Aorta (tissue), 5 donors: ENCODE measurements around the gene ERVW-1. TPM values are rescaled to one million over a fixed set of nuclear protein-coding genes. Genes with fewer than 3 reads are reported as not detected.

Source experiments
- ATAC-seq: fragments of 200-7000 bp; cut with Tn5 transposase; one replicate; pipeline ENCODE4 v1.9.1; 2022; ENCODE audit warnings: moderate library complexity; ENCODE audit not compliant: low FRiP score
- DNase-seq, 2 donors: peaks; one replicate each; pipeline ENCODE4 v3.0.0-alpha.2; 2020
- H3K27ac ChIP-seq, 2 donors: one replicate each; pipeline ENCODE4 v1.5.1; 2013; ENCODE audit warnings: low read length in 2 of 2, mild to moderate bottlenecking in 2 of 2, moderate library complexity in 2 of 2, control low read depth in 1 of 2, inconsistent platforms in 1 of 2, low read depth in 1 of 2
- H3K27me3 ChIP-seq, 2 donors: one replicate each; pipeline ENCODE4 v1.6.1; 2013; ENCODE audit warnings: control low read depth in 1 of 2, low read length in 1 of 2, mild to moderate bottlenecking in 1 of 2, moderate library complexity in 1 of 2; ENCODE audit not compliant: insufficient read depth in 2 of 2, control insufficient read depth in 1 of 2
- H3K36me3 ChIP-seq, 2 donors: one replicate each; pipeline ENCODE4 v1.6.1; 2013; ENCODE audit warnings: control low read depth in 1 of 2, low read length in 1 of 2, mild to moderate bottlenecking in 1 of 2; ENCODE audit not compliant: insufficient read depth in 2 of 2, control insufficient read depth in 1 of 2
- H3K4me1 ChIP-seq, 2 donors: one replicate each; pipeline ENCODE4 v1.6.1; 2013; ENCODE audit warnings: low read length in 2 of 2, control low read depth in 1 of 2, mild to moderate bottlenecking in 1 of 2, moderate library complexity in 1 of 2; ENCODE audit not compliant: insufficient read depth in 2 of 2, control insufficient read depth in 1 of 2
- H3K4me3 ChIP-seq, 2 donors: one replicate each; pipeline ENCODE4 v1.5.1; 2013; ENCODE audit warnings: low read length in 2 of 2, control low read depth in 1 of 2, mild to moderate bottlenecking in 1 of 2
- H3K9me3 ChIP-seq: one replicate; pipeline ENCODE4 v1.6.1; 2013; ENCODE audit warnings: mild to moderate bottlenecking, low read length; ENCODE audit not compliant: control insufficient read depth
- WGBS, 2 donors: extraction: QIAGEN DNeasy Blood & Tissue Kit; methylation state at CpG; one replicate each; pipeline ENCODE4 v1.1.7; 2013; 5-methylcytosine and 5-hydroxymethylcytosine counted together
- intact Hi-C, 2 donors: fragments of 100-400 bp; cut with DNase I; formaldehyde crosslinking; loops; one replicate each; pipeline versions ENCODE4 v1.14.2 to v1.15.0; 2022
- polyA plus RNA-seq, 2 donors: library from polyadenylated mRNA; stranded (reverse); fragments of 200-250 nt; gene quantifications; one replicate each; pipeline ENCODE4 v1.2.3, GENCODE V29; 2013
- total RNA-seq, 2 donors: library from RNA; stranded (reverse); fragmentation: NEBNext Ultra II Directional; extraction: Animal tissue kit (Norgen Biotek cat#: 25700); gene quantifications; one replicate each; pipeline ENCODE4 v1.2.1, GENCODE V29; 2021
- donor health status: healthy with polysubstance abuse.
- donor health status: Bipolar disorder and iron deficiency.
- donor health status: DM: no; HTN: no; CAD: no.
- donor health status: DM: no; HTN: no; CAD: no.
- donor health status: DM: yes; HTN: yes; CAD: no.

The ERVW-1 gene
- total and polyA plus RNA-seq, 4 donors = not detected

GRCh38 chr7:92423710-92424131 is 54.0 kb downstream of the ERVW-1 start:
- H3K9me3 ChIP-seq = no peaks in the 10 kb centered on the region
- ATAC-seq = no peak
- H3K36me3 ChIP-seq = no peaks in the 10 kb centered on the region
- H3K4me1 ChIP-seq = no peaks in the 10 kb centered on the region
- no peaks in the 10 kb centered on the region for H3K27me3 ChIP-seq
- intact Hi-C loops = loop anchor here (2.0 to 10.0 kb wide), 2 partner anchors 23 to 179 kb away; partner anchors contain the start of genes ANKIB1 (in 1 of the 2), GATAD1 (in 1 of the 2) and KRIT1 (in 1 of the 2)
- no peak for DNase-seq
- WGBS, 2 donors = 85 to 88% methylated on average over 5 of the region's 5 CpGs
- H3K27ac ChIP-seq = no peak overlapping the region
- no peak overlapping the region for H3K4me3 ChIP-seq

GRCh38 chr7:92422926-92423325 is 54.8 kb downstream of the ERVW-1 start:
- H3K36me3 ChIP-seq = no peaks in the 10 kb centered on the region
- no peaks in the 10 kb centered on the region for H3K27me3 ChIP-seq
- no peaks in the 10 kb centered on the region for H3K9me3 ChIP-seq
- 97 to 98% methylated on average over 6 of the region's 6 CpGs for WGBS, 2 donors
- DNase-seq (no peak), ATAC-seq (no peak)
- no peak overlapping the region for H3K4me3 ChIP-seq
- intact Hi-C loops = loop anchor here in 1 of 2 donors (10.0 kb wide), 1 partner anchor 178 kb away; the partner anchor contains the start of genes ANKIB1 and KRIT1
- no peaks in the 10 kb centered on the region for H3K4me1 ChIP-seq
- no peak overlapping the region for H3K27ac ChIP-seq

DNA sequence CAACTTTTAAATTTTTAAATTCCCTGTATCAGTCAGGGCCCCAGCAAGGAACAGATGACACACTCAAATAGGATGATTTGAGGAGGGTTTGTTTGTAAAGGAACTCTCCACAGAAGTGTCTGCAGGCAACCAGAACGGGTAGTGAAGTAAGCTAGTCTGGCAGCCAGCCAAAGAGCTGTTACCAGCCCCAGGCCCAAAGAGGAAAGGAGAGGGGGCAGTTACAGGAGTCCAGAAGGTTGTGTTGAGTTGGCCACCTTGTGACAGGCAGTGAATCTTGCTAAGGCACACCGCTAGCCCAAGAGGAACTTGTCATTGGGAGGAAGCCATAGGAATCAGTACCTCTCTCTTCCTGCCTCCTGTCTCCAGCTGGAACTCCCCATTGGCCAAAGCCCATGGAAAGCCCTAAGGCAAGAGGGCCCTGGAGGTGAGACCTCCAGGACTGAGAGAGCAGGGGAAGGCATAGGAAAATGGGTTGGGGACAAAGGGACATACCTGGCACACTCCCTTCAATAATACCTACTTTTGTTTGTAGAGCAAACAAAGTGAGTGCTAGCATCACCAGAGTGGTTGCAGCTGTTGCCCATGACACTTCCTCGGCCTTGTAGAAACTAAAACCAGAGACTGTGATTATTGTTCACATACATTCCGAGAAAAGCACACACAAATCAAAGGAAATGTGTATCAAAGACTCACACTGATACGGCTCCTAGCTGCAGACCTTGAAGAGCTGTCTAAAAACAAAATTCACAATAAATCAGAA is 55.9 kb downstream of the ERVW-1 start:
- no peaks in the 10 kb centered on the region for H3K4me1 ChIP-seq
- no peaks in the 10 kb centered on the region for H3K27me3 ChIP-seq
- 57 to 65% methylated on average over 5 of the region's 5 CpGs for WGBS, 2 donors

More for the DNA sequence above, 55.9 kb downstream of the ERVW-1 start:
- Histone ChIP-seq H3K4me3 (no peak overlapping the region), H3K27ac (no peak overlapping the region), H3K9me3 (no peaks in the 10 kb centered on the region), H3K36me3 (no peaks in the 10 kb centered on the region)
- DNase-seq = no peak
- intact Hi-C loops = loop anchor here in 1 of 2 donors (10.0 kb wide), 1 partner anchor 177 kb away; the partner anchor contains the start of genes ANKIB1 and KRIT1
- no peak for ATAC-seq

Other genes starting within 250 kb of the ERVW-1 start
- gene KRIT1, start 232.0 kb downstream of the ERVW-1 start, total RNA-seq = 10 to 100 TPM; 36.3 to 65.2 TPM
- gene KRIT1, start 232.0 kb downstream of the ERVW-1 start, polyA plus RNA-seq = 10 to 100 TPM; 14.3 to 20.4 TPM
- gene ANKIB1, start 232.0 kb downstream of the ERVW-1 start, total RNA-seq = 10 to 100 TPM; 71.0 to 75.1 TPM
- gene ANKIB1, start 232.0 kb downstream of the ERVW-1 start, polyA plus RNA-seq = 10 to 100 TPM; 12.0 to 17.0 TPM
- 10 to 100 TPM; 34.3 to 48.7 TPM for gene GATAD1, start 30.5 kb downstream of the ERVW-1 start, total RNA-seq
- 10 to 100 TPM; 14.3 to 49.5 TPM for gene GATAD1, start 30.5 kb downstream of the ERVW-1 start, polyA plus RNA-seq
- 10 to 100 TPM; 17.1 to 18.5 TPM for gene PEX1, start 50.6 kb upstream of the ERVW-1 start, total RNA-seq
- gene PEX1, start 50.6 kb upstream of the ERVW-1 start, polyA plus RNA-seq = 10 to 100 TPM in 1 of 2 donors, 1 to 10 TPM in 1; 7.4 to 29.3 TPM
- 10 to 100 TPM in 1 of 2 donors, 1 to 10 TPM in 1; 9.8 to 12.9 TPM for gene RBM48, start 50.8 kb upstream of the ERVW-1 start, total RNA-seq
- 10 to 100 TPM; 10.6 to 10.8 TPM for gene RBM48, start 50.8 kb upstream of the ERVW-1 start, polyA plus RNA-seq
- 10 to 100 TPM; 26.9 to 27.4 TPM for gene FAM133B, start 112.4 kb upstream of the ERVW-1 start, total RNA-seq
- gene FAM133B, start 112.4 kb upstream of the ERVW-1 start, polyA plus RNA-seq = 10 to 100 TPM; 12.3 to 19.9 TPM